CD4-positive, alpha-beta T cell treated with Interleukin-17A for 4 hours (primary cell): Measurements from ENCODE around the gene SIL1.

Source experiments
- DNase-seq: peaks from one replicate; pipeline ENCODE4 v3.0.0-alpha.2; 2020; ENCODE audit warnings: mixed read lengths

SIL1 gene

DNA sequence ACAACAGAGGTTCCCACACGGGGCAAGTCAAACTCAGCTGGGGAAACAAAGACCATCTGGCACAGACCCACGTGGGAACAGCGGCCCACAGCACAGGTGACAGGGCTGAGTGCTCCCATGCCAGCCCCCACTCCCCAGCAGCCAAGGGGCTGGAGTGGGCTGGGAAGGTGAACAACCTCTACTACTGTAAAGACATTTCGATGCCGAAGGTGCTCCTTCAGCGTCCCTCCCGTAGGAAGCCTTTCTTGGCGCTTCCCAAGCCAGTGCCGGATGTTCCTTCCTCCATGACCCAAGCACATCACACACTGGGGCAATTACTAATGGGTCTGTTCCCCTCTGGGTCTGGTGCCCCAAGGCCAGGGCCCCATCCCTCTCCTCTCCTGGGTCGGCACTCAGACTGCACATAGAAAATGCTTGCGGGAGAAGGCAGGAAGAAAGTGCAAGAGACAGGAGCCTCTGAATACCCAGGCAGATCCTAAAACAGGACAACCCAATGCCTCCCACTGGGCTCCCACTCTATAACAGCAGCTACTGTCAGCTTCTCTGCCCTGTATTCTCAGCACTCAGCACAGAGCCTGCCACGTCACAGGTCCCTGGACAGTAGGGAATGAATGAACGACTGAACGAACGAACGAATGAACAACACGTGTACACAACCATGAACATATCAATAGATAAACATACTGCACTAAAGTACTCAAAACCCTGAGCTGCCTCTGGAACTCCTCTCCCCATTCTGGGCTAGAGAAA is 246.0 kb downstream of the SIL1 start:
- DNase-seq, result no peak

DNA sequence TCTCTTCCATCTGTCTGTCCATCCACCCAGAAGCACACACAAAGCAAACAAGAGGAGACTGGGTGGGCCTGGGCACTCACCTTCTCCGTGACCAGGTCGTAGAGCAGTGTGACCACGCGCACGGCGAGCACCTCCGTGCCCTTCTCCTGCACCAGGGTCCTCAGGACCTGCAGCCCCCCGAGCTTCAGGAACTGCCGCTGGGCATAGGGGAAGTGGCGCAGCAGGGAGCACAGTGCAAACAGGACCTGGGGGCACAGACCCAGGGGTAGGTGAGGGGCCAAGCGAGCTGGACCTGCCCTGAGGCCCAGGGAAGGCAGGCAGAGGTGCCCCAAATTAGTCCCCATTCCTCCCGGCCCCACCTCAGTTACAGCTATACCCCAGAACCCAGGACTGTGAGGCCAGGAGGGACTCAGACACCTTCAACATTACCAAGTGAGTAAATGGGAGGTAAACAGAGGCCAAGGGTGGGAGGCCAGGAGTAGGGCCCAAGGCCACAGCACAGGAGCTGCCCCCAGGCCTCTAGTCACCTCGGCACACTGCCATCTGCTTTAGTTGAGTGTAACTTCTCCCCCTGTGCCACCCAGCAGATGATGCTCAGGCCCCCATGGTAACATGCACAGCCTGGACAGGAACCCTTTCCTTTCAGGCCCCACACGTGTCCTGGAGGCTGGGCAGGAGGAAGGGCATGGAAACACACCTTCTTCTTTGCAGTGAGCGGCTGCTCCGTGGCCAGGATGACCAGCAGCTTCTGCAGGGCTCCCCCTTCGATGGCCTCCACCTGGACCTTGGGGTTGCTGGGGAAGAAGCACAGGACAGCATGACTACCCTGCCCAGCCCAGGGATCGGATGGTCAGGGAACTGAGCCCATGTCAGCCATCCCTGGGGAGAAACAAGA is 246.8 kb downstream of the SIL1 start:
- DNase-seq, result no peak

DNA sequence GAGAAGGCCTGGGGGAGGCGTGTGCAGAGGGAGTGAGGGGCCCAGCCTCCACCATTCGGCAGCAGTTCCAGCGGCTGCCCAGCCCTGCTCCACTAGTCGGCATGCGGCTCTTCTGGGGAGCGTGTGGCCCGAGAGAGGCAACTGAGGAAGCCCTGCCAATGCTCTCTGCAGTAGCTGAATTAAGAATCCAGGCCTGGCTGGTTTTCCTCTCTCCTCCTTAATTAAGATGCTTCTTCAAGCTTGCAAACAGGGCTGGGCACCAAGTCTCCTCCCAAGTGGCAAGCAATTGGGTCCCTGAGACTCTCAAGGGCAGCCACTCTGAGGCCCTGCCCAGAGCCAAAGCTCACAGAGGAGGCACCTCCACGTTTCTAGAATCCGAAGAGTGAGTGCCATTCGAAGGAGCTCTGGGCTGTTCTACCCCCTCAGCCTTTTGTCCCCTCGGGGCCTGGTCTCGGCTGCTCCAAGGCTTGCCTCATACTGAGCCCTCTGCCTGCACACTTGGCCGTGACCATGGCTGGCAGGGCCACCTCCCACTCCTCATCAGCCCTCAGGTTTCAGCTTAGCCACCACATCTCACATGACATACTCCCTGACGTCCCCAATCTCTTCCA is 247.6 kb downstream of the SIL1 start:
- no peak for DNase-seq

- no peak for DNase-seq
Measured at GRCh38 chr5:138949988-138950387, 248.2 kb downstream of the SIL1 start.

- DNase-seq, result no peak
Measured at GRCh38 chr5:138949223-138949574, 249.0 kb downstream of the SIL1 start.

GRCh38 chr5:138948471-138949222 is 249.5 kb downstream of the SIL1 start:
- no peak for DNase-seq

DNA sequence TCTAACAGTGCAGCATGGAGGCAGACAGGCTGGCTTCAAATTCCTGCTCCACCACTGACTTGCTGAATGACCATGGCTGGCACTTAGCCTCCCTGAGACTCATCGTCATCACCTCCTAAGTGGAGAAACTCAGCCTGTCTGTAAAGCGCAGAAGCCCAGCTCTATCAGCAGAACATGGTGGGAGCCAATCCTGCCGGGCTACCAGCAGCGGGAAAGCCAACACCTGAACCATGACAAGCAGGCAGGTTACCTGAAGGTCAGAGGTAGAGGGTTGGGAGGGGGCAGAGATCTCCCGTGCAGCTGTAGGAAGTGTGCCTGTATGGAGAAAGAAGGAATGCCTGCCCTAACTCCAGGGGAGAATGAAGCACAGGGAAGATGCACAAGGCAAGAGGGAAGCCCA is 250.4 kb downstream of the SIL1 start:
- DNase-seq, result no peak

DNA sequence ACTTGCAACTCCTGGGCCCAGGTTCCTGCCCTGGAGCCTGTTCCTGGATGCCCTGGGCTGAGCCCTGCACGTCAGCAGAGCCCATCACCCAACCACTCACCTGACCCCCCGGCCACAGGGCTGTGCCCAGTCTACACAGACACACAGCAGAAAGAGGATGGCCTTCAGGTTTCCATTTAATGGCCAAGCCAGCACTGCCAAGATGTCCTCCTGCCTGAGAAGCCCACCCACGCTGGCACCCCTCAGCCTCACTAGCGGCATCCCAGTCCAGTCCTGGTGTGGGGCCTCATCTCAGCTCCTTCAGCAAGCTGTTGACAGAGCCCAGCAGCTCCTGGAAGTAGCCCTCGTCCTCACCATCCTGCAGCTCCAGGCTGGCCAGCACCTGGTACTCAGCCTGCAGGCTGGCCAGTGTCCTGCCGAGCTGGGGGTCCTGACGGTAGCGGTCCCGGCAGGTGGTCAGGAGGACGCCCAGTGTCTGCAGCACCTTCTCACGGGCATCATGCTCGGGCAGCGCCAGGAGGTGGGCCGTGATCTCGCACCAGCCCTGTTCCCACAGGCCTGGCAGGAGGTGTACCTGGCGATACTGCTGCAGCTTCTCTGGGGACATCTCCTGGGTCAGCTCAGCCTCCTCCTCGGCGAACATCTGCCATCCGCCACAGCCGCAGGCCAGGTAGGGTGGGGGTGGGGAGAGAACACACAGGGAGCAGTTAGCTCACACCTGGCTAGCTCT is 251.2 kb downstream of the SIL1 start:
- DNase-seq, result no peak

DNA sequence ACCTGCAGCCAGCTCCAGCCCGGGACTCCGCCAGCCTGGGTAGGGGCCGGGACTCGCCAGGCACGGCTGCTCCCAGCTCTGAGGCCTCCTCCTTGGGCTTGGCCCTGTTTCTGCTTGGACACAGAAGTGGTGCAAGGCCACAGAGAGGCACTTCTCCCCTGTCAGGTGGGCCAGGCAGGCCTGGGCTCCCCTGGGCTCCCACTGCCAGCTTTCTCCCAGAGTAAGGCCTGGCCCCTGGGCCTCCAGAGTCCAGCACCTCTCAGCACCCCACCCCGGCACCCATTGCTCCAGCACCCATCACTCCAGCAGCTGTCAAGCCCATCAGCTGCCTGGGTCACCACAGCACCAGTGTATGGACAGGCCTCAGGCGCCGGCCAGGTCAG is 251.9 kb downstream of the SIL1 start:
- no peak for DNase-seq

DNA sequence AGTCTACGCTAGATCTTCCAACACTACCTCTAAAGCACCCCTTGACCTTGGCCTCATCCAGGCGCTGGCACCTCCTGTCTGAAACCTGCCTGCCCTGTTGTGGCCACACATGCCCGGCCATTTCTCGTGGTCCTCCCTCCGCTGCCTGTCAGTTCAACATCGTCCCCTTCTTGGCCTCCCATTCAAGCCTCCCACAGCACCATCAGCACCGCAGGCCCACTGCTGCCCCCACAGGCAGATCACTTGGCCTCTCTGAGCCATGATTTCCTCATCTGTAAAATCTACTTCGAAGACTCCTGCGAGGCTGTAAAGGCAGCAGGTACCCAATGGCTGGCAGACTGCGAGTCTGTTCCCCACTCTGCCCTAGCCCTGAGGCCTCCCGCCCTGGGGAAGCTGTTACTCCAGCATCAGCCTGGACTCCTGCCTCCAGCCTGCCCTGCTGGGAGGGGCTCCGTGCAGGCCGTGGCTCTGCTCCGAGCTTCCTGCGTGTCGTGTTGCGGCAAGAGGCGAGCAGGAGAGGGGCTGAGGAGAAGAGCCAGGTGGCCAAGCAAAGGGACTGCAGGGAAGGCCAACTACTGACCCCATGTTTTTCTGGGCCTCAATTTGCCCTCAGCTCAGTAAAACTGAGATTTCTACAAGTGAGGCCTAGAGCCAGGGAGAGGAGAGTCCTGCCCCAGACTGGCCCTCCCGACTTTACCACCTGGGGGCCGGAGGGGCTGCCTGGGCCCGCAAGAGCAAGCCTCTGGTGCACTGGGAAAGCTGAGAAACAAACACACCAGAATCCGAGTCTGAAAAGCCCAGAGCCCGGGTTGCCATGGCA is 252.5 kb downstream of the SIL1 start:
- no peak for DNase-seq

GRCh38 chr5:138944527-138945322 is 253.4 kb downstream of the SIL1 start:
- no peak for DNase-seq

- no peak for DNase-seq
Measured at GRCh38 chr5:138943599-138944173, 254.5 kb downstream of the SIL1 start.

DNA sequence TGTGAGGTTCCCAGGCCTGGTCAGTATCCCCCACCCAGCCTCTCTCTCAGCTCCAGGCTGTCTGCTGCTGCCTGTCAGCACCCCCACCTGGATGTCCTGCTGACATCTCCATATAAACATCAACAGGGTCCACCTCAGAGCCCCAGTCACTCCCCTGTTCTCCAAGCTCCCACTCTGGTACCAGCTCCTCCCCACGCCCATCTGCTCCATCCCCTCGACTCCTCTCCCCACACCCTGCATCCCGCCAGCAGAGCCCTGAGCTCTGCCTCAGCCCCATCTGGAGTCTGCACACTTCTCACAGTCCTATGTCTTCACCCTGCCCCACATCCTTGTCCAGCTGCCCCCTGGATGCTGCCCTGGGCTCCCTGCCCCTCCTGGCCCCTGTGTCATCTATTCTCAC is 255.3 kb downstream of the SIL1 start:
- no peak for DNase-seq

DNA sequence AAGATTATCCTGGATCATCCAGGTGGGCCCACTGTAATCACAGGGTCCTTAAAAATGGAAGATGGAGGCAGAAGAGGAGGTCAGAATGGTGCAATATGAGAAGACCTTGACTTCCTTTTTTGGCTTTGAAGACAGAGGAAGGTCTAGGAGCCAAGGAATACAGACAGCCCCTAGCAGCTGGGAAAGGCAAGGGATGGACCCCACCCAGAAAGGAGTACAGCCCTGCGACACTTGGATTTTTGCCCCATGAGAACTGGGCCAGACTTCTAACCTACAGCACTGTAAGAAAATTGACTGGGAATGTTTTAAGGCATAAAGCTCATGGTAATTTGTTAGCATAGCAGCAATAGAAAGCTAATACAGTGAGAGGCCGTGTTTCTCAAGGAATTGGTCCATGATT is 256.1 kb downstream of the SIL1 start:
- no peak for DNase-seq

GRCh38 chr5:138938526-138938925 is 259.6 kb downstream of the SIL1 start:
- no peak for DNase-seq

DNA sequence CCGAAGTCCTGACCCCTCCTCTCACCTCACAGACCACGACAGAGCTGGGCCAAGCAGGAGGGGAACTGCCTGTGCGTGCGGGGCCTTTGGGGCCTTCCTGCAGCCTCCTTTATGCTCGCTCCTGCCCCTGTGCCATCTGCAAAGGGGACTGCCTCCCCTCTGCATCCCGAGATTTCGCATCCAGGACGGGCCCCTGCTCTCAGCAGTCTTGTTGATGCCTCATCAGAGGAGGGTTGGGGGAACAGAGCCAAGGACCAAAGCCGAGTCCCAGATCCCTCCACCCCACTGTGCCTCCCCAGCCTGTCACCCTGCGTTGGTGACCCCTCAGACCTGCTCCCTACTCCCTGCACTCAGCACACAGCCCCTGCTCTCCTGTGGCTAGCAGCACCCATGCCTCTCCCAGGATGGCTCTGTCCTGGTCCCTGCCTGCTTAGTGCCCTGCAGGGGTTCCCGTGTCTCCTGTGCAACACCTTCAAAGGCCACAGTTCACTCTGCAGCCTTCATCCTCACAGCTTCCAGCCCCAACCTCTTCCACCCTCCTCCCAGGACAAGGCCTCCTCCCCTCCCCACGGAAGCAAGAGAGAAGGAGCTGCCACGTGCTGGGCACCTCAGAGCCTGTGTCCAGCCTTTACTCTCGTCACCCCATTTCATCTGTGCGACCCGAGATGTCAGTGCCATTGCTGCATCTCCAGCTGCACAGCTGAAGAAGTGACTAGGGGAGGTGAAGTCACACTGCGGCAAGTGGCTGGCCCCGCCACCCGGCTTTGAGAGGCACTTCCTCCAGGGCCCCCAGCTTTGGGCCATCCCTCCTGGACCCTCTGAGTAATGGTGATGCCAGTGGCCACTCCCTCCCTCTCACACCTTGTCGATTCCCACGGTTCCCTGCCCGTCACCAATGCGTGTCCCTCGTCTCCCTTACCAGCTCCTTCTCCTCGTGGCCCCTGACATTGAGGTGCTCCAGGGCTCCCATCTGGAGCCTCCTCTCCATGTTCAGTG is 260.5 kb downstream of the SIL1 start:
- DNase-seq, result no peak

- DNase-seq, result no peak
Measured at GRCh38 chr5:138936968-138937345, 261.2 kb downstream of the SIL1 start.

- DNase-seq, result no peak
Measured at GRCh38 chr5:138936225-138936967, 261.8 kb downstream of the SIL1 start.
